WERI-Rb-1 (cell line): ENCODE results near the gene USP17L20.
"Not testable (repeated sequence)": the region's sequence is repeated elsewhere in the genome, so short reads cannot be mapped to it uniquely, and the experiment has no call there.

ENCODE experiments used
- DNase-seq: peaks from one replicate; pipeline ENCODE4 v3.0.0-alpha.2; 2020
- H3K27ac ChIP-seq: fragments of 250-450 bp; sonication (Bioruptor Pico); 2 replicates; pipeline ENCODE4 v1.5.1; 2020; ENCODE audit warnings: mild to moderate bottlenecking, moderate library complexity
- H3K27me3 ChIP-seq: fragments of 250-450 bp; sonication (Bioruptor Pico); 2 replicates; pipeline ENCODE4 v1.5.1; 2021; ENCODE audit warnings: mild to moderate bottlenecking, low read depth, moderate library complexity; ENCODE audit not compliant: insufficient read depth, severe bottlenecking
- H3K36me3 ChIP-seq: fragments of 250-450 bp; sonication (Bioruptor Pico); 2 replicates; pipeline ENCODE4 v1.5.1; 2020; ENCODE audit warnings: mild to moderate bottlenecking, moderate library complexity
- H3K4me3 ChIP-seq: 2 replicates; pipeline ENCODE4 v1.5.1; 2011; ENCODE audit warnings: low read depth, mild to moderate bottlenecking, control low read depth, low read length
- H3K9me3 ChIP-seq: fragments of 250-450 bp; sonication (Bioruptor Pico); 2 replicates; pipeline ENCODE4 v1.5.1; 2021; ENCODE audit warnings: mild to moderate bottlenecking, moderate library complexity; ENCODE audit not compliant: severe bottlenecking

The USP17L20 gene

DNA sequence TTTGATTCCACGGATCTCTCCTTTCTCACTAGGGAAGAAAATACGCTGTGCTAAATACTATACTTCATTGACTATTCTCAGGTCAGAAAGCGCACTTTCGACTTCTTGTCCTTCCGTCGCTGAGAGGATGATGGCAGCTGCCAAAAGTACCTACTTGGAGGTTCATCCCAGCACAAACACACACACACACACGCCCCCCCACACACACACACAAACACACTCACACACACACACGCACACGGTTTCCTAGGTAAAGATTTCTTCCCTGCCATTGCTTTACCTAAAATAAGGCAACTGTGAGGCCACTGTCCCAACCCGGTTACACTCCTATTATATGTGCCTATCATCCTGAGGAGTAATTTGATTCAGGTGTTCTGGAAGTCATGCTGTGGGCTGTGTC lies 13.8 kb downstream of the USP17L20 start:
- DNase-seq, result peak; percentile 15
- not testable (repeated sequence) for H3K27ac ChIP-seq, H3K4me3 ChIP-seq, H3K36me3 ChIP-seq, H3K27me3 ChIP-seq, H3K9me3 ChIP-seq
